ENCODE measurements around the gene MXD3.
"Not testable (repeated sequence)": the region's sequence is repeated elsewhere in the genome, so short reads cannot be mapped to it uniquely, and the experiment has no call there.

The MXD3 gene

GRCh38 chr5:177311723-177312648 is at the start of gene MXD3:
TSS of gene MXD3 (minus strand) at chr5:177311898. CDS start at chr5:177311830, 68 bp downstream.
- peak; percentile 96 for FAIRE-seq

GRCh38 chr5:177360740-177361139 is 49.0 kb upstream of the MXD3 start:
- not testable (repeated sequence) for FAIRE-seq

- FAIRE-seq: no peak
These were observed 48.2 kb upstream of the MXD3 start for GRCh38 chr5:177359860-177360259.

DNA sequence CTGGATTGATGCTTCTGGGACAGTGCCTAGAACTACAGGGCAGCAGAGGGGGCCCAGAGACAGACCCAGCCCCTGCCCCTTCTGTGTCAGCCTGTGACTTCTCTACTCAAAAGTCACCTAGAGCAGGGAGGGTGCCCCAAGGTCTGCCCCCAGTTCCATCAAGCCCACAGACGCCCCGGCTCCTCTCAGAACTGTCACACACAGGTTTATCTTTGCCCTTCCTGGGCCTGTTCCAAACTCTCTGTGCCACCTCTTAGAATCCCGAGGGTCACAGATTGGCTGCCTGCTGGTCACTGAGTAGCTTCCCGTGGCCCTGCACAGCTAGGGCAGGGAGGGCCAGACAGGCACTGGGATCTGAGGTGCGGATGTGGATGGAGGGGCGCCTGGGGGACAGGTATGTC is 47.8 kb upstream of the MXD3 start:
- no peak for FAIRE-seq

DNA sequence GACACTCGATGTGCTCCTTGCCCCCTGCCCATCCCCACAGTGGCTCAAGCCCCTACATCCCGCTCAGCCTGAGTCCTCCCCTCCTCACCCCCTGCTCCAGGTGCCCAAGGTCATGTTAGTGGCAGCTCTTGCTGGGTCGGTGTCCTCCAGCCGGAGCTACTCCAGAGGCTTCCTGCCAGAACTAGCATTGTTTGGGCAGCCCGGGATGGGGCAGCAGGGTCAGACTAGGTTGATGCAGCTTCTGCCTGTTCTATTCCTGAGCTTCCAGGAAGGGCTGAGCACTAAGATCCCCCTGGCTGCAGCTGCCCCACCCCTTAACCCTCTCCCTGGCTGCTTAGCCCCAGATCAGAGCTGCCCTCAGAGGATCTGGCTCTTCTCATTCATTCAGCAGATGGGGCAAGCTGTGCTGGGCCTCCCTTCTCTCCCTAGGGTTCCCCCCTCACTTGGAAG is 46.7 kb upstream of the MXD3 start:
- no peak for FAIRE-seq

GRCh38 chr5:177357459-177358351 is 46.0 kb upstream of the MXD3 start, which contains the start of gene RGS14:
TSS of gene RGS14 (plus strand) at chr5:177357924. CDS start at chr5:177358025, 101 bp downstream.
- no peak for FAIRE-seq

DNA sequence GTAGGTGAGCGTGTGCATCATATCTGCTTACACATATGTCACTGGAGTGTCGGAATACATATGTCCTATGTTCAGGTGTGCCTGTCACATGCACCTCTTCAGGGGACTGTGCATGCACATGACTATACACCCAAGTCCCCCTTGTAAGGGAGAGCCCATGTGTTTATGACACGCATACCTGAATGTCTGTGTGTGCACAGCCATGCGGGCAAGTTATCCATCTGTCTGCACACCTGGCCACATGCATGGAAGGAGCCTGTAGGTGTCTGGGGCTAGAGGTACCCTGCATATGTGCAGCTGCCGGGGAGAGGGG is 45.4 kb upstream of the MXD3 start:
- FAIRE-seq: no peak

DNA sequence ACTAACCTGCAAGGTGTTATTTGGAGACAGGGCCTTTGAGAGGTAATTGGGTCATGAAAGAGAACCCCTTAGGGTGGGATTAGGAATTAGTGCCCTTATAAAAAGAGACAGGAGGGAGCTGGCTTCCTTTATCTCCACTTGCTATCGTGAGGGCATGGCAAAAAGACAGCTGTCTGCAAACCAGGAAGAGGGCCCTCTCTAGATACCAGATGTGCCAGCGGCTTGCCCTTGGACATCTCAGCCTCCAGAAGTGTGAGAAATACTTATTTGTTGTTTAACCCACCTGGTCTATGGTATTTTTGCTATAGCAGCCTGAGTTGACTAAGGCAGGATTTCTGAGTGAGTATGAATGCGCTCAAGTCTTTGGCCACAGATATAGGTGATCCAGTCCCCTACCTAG is 45.0 kb upstream of the MXD3 start:
- FAIRE-seq: no peak

DNA sequence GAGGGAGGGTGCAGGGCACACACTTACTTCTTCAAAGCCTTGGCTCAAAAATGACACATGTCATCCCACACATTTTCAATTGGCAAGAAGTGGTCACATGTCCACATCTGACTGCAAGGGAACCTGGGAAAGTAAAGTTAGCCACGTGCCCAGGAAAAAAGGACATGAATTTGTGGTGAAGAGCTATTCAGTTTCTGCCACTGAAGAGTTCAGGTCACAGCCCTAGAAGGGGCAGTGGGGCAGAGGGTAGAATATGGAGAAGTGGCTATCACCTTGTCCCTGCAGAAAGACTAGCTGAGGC is 44.1 kb upstream of the MXD3 start:
- FAIRE-seq: no peak

DNA sequence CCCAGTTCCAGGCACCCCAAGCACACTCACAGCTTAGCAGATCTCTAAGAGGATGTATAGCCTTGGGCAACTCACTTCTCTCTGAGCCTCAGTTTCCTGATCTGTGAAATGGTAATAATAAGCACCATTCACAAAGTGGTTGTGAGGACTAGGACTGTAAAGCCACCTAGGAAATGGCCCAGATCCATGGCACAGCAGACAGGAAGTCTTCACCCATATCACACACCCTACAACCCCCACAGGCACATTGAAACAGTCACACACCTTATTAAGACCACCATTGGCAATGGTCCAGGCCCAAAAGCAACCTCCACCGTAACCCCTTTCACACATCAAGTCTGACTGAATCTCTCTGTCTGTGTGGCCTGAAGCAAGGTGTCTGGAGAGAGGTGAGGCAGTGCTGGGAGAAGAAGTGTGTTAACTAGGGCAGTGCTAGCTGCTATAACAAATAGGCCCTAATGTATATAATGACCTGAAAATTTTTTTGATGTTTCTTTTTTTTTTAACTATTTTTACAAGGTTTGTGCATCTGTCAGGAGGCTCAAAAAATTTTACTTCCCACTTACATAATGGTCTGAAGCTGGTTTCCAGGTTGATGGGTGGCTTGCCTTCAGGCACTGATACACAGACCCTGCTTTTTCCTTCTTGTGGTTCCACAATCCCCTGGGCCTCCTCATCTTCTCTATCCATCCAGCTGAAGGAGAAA is 43.6 kb upstream of the MXD3 start:
- no peak for FAIRE-seq

GRCh38 chr5:177354711-177355110 is 43.0 kb upstream of the MXD3 start:
- no peak for FAIRE-seq

- no peak for FAIRE-seq
These were observed 42.6 kb upstream of the MXD3 start for GRCh38 chr5:177354256-177354655.

DNA sequence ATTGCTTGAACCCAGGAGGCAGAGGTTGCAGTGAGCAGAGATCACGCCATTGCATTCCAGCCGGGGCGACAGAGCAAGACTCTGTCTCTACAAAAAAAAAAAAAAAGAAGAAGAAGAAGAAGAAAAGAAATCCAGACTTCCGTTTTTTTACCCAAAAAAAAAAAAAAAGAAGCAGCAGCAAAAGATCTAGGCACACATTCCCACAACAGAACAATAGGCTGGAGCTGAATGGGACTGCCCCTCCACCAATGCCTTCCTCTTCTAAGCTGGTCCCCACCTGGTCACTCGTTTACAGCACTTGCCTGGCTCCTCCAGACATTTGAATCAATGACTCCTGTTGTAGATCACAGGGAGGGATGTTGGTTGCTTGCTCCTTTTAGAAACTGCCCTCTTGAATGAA is 41.4 kb upstream of the MXD3 start:
- FAIRE-seq: no peak

DNA sequence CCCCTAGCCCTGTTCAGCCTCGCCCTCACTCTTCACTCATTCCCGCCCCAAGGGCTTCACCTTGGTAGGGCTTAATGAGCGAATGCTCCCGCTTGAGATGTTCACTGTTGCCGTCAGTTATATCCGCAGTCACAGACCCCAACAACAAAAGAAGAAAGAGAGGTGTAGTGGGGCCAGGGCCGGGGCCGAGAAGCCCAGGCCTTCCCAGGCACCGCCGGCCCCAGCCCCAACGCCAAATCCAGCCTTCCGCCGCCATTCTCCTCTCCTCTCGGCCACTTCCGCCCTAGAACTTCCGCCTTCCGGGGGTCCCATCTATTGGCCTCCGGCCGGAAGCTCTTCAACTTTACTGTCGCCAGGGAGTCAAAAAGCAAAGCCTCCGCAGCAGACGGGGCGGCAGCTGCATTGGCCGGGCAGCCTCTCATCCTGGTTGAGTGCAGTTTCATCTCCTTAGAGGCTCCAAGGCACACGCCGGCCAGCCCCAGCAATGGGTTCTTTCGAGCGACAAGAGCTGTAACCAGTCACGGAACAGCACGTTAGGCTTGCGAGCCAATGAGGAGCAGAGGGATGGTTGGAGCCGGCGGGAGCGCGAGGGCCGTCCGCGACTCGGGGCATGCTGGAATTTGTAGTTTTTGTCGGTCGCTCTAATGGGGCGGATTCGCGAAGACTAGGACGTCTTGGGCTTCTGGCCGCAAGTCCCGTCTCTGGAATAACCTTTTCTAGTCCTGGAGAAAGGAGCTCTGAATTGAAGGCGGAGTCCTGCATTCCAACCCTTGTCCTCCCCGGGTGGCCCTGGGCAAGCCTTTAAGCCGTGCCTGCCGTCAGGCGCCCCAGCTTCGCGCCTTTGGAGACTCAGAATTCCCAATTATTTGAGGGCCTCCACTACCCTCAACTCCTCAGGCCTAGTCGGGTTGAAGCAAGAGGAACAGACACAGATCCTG is 40.0 kb upstream of the MXD3 start, which contains the start of gene LMAN2:
LMAN2 (minus strand) TSS at position 277 of the 938 bp plus-strand sequence; CDS start at position 256, 21 bp downstream.
- peak; percentile 84 for FAIRE-seq

GRCh38 chr5:177350776-177351391 is 39.2 kb upstream of the MXD3 start:
- FAIRE-seq: no peak

GRCh38 chr5:177349762-177350161 is 38.1 kb upstream of the MXD3 start:
- no peak for FAIRE-seq

DNA sequence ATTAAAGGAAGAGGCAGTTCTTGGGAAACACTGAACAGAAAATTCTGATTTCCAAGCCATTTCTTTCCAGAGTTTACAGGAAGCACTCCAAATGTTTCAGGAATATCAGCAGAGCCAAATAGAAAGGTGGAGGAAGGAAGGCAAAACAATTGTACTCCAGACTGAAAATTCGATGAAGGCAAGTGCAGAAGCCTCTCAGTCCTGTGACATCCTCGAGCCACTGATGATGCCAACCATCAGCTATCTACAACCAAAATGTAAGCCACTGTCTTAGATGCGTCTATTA is 37.6 kb upstream of the MXD3 start:
- no peak for FAIRE-seq

GRCh38 chr5:177347699-177348098 is 36.0 kb upstream of the MXD3 start:
- FAIRE-seq: no peak

DNA sequence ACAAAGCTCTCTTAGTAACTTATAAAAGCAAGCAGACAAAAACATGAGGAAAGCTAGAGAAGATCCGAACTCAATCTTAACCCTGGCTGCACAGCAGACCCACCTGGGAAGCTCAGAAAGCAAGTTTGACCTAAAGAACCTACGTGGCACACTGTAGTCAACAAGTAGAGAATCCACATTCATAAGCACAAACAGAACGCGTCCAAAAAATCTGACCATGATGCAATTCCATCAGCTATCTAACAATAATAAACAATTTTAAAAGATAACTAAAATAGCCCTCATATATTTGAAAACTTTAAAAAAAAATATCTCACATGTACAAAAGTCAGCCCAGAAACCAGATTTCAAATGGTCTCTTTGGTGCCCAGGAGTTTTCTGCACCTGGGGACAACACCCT is 35.1 kb upstream of the MXD3 start:
- no peak for FAIRE-seq

DNA sequence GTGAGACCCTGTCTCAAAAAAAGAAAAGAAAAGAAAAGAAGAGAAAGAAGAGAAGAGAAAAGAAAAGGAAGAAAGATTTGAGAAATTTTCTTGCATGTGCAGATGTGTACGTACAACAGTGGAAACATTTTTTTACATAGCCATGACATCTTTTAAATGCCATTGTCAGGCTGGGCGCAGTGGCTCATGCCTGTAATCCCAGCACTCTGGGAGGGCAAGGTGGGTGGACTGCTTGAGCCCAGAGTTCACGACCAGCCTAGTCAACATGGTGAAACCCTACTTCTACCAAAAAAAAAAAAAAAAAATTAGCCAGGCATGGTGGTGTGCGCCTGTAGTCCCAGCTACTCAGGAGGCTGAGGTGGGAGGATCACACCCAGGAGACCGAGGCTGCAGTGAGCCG is 33.2 kb upstream of the MXD3 start:
- FAIRE-seq: no peak

DNA sequence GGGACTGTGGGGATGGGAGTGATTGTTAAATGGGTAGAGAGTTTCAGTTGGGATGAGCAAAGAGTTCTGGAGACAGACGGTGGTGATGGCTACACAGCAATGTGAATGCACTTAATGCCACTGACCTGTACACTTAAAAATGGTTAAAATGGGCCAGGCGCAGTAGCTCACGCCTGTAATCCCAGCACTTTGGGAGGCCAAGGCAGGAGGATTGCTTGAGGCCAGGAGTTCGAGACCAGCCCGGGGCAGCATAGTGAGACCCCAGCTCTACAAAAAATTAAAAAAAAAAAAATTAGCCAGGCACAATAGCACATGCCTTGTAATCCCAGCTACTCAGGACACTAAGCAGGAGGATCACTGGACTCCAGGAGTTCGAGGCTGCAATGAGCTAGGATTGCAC is 32.1 kb upstream of the MXD3 start:
- no peak for FAIRE-seq

DNA sequence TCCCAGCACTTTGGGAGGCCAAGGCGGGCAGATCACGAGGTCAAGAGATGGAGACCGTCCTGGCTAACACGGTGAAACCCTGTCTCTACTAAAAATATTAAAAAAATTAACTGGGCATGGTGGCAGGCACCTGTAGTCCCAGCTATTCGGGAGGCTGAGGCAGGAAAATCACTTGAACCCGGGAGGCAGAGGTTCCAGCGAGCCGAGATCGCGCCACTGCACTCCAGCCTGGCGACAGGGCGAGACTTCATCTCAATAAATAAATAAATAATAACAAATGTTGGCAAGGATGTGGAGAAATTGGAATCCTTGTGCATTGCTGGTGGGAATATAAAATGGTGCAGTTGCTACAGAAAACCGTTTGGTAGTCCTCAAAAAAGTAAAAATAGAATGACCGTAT is 31.3 kb upstream of the MXD3 start:
- FAIRE-seq: not testable (repeated sequence)

All from G401.6 (cell line).